K562 (cell line): ENCODE data around the gene HK2. TPM values are rescaled to one million over a fixed set of nuclear protein-coding genes. Genes with fewer than 3 reads are reported as not detected.

Experiments used
- ATAC-seq: fragments of 200-7000 bp; cut with Tn5 transposase; 3 replicates; pipeline ENCODE4 v1.9.1; 2020; ENCODE audit warnings: moderate library complexity
- BruUV-seq: library from RNA; stranded (reverse); fragments of 400-500 nt; replicated peaks from 2 replicates; lab custom pipeline; 2021; lab: Mats Ljungman, UMichigan
- CTCF ChIA-PET: fragments of 300-600 bp; formaldehyde crosslinking; extraction: SDS; loops from one replicate; lab custom pipeline; 2021; ENCODE audit warnings: low intra/inter-chr PET ratio; lab: Yijun Ruan, JAX
- POLR2A ChIA-PET: fragments of 300-600, 350-650 bp; sonication (Branson Sonifier 250); formaldehyde crosslinking; extraction: SDS; loops from one replicate; lab custom pipeline; 2021; ENCODE audit warnings: antibody characterized with exemption, inconsistent platforms; lab: Yijun Ruan, JAX
- DNase-seq, 4 experiments: peaks; one replicate each; pipeline versions ENCODE4 v3.0.0 to v3.0.0-alpha.2; 2011 to 2018; ENCODE audit warnings: low spot score in 3 of 4, mixed read lengths in 3 of 4; ENCODE audit errors: extremely low read depth in 1 of 4
- FAIRE-seq: peaks from 2 replicates; lab custom pipeline; 2011; peaks lifted over from hg19 to GRCh38; lab: Jason Lieb, UNC
- H2AFZ ChIP-seq: 2 replicates; pipeline ENCODE4 v1.6.0; 2011; ENCODE audit warnings: low read depth, low read length, control low read depth, inconsistent platforms
- H3K27ac ChIP-seq: fragments of 200-600 bp; 3 replicates; pipeline ENCODE4 v1.8.0; 2011; ENCODE audit warnings: low read depth, mild to moderate bottlenecking, control low read depth, inconsistent platforms, low read length, moderate library complexity, mixed read lengths; ENCODE audit errors: extremely low read depth
- H3K27me3 ChIP-seq, 2 experiments: fragments of 300-600 bp in 1 of 2; 2 replicates in 1 of 2; 3 replicates in 1 of 2; pipeline versions ENCODE4 v1.6.0 to v1.8.0; 2011; ENCODE audit warnings: inconsistent platforms in 2 of 2, low read length in 2 of 2, mild to moderate bottlenecking in 1 of 2, mixed read lengths in 1 of 2, moderate library complexity in 1 of 2; ENCODE audit not compliant: control insufficient read depth in 2 of 2, insufficient read depth in 2 of 2
- H3K36me3 ChIP-seq: fragments of 300-600 bp; 3 replicates; pipeline ENCODE4 v1.8.0; 2011; ENCODE audit warnings: mild to moderate bottlenecking, low read length, inconsistent platforms; ENCODE audit not compliant: control insufficient read depth, insufficient read depth
- H3K4me1 ChIP-seq, 2 experiments: fragments of 200-600 bp in 1 of 2; replicated peaks in 1 of 2; 2 replicates in 1 of 2; 3 replicates in 1 of 2; pipeline versions ENCODE4 v1.5.1 to v1.8.0; 2011; ENCODE audit warnings: inconsistent platforms in 2 of 2, low read length in 2 of 2, mild to moderate bottlenecking in 1 of 2, mixed read lengths in 1 of 2, moderate library complexity in 1 of 2; ENCODE audit not compliant: control insufficient read depth in 2 of 2, insufficient read depth in 2 of 2
- H3K4me2 ChIP-seq: 2 replicates; pipeline ENCODE4 v1.6.1; 2011; ENCODE audit warnings: low read length, control low read depth, inconsistent platforms, mixed read lengths; ENCODE audit not compliant: insufficient read depth
- H3K4me3 ChIP-seq: fragments of 200-600 bp; sonication (generic), shearing (Covaris generic); 2 replicates; pipeline ENCODE4 v1.5.1; 2016; ENCODE audit warnings: control low read depth, inconsistent platforms
- H3K79me2 ChIP-seq: fragments of 200-600 bp; 3 replicates; pipeline ENCODE4 v1.8.0; 2011; ENCODE audit warnings: low read length, inconsistent platforms; ENCODE audit not compliant: control insufficient read depth, insufficient read depth
- H3K9ac ChIP-seq, 2 experiments: 2 replicates each; pipeline versions ENCODE4 v1.6.0 to v1.6.1; 2011; ENCODE audit warnings: low read depth in 2 of 2, low read length in 2 of 2, control low read depth in 1 of 2, inconsistent platforms in 1 of 2, mild to moderate bottlenecking in 1 of 2, mixed read lengths in 1 of 2; ENCODE audit not compliant: insufficient read depth in 1 of 2
- H3K9me1 ChIP-seq: one replicate; pipeline ENCODE4 v1.6.0; 2011; ENCODE audit warnings: inconsistent platforms, mild to moderate bottlenecking, low read length, moderate library complexity; ENCODE audit not compliant: control insufficient read depth, insufficient read depth
- H3K9me3 ChIP-seq: replicated peaks from 2 replicates; pipeline ENCODE4 v1.5.1; 2011; ENCODE audit warnings: low read depth, low read length, inconsistent platforms; ENCODE audit not compliant: control insufficient read depth, insufficient read depth
- H4K20me1 ChIP-seq: replicated peaks from 2 replicates; pipeline ENCODE4 v1.6.1; 2011; ENCODE audit warnings: low read length, inconsistent platforms, mixed read lengths; ENCODE audit not compliant: control insufficient read depth, insufficient read depth
- BRD9 ChIP-seq: fragments of 450-650 bp; IDR thresholded peaks from 2 replicates; pipeline ENCODE4 v1.6.1; 2018; ENCODE audit warnings: low read depth; ENCODE audit not compliant: partially characterized antibody
- DIDO1 ChIP-seq: fragments of 450-650 bp; IDR thresholded peaks from 2 replicates; pipeline ENCODE4 v1.6.1; 2016; ENCODE audit warnings: low read depth, missing biosample characterization, missing genetic modification characterization
- FOSL1 ChIP-seq: fragments of 200-800 bp; sonication (Bioruptor generic); conservative IDR thresholded peaks from 2 replicates; pipeline ENCODE4 v1.6.1; 2016; ENCODE audit warnings: missing genetic modification characterization, missing compliant biosample characterization
- WGBS: fragments of 100-300 bp; shearing (Covaris generic); methylation state at CpG from one replicate; pipeline ENCODE4 v1.1.6; 2016; ENCODE audit warnings: low coverage, mixed read lengths; ENCODE audit not compliant: insufficient coverage; ENCODE audit errors: missing lambda C conversion rate; 5-methylcytosine and 5-hydroxymethylcytosine counted together
- in situ Hi-C: fragments of 300-500 bp; cut with MboI; formaldehyde crosslinking; loops from 4 replicates; pipeline ENCODE4 v1.15.0; 2018; ENCODE audit warnings: inconsistent platforms, mixed read lengths
- intact Hi-C: fragments of 100-400 bp; cut with micrococcal nuclease; formaldehyde crosslinking; loops from 2 replicates; pipeline ENCODE4 v1.14.2; 2022
- polyA plus RNA-seq, 8 experiments: library from polyadenylated mRNA; depleted of rRNA in 4 of 8; stranded (reverse) in 5 of 8; unstranded in 3 of 8; fragments of >200 nt; fragmentation: Nextera tagmentation in 2 of 8; fragmentation: Illumina TruSeq in 1 of 8; extraction: Ambion mirVana in 2 of 8; extraction: Trizol in 1 of 8; gene quantifications; 2 replicates each; pipeline versions ENCODE4 v1.2.1 to v1.2.3, GENCODE V29; 2011 to 2014; ENCODE audit warnings: inconsistent platforms in 1 of 8, missing spikeins in 1 of 8
- total RNA-seq, 7 experiments: library from RNA; depleted of rRNA in 6 of 7; stranded (reverse); fragments of >200 nt in 6 of 7; fragmentation: Illumina TruSeq in 2 of 7; extraction: Trizol in 2 of 7; gene quantifications; 2 replicates each; pipeline versions ENCODE4 v1.2.1 to v1.2.3, GENCODE V29; 2011 to 2021; ENCODE audit warnings: low replicate concordance in 1 of 7
- TF ChIP-seq, protein P1 (sequence below): IDR thresholded peaks from 2 replicates; pipeline ENCODE4 v1.6.1; 2014; ENCODE audit warnings: antibody characterized with exemption
- TF ChIP-seq, protein P2 (sequence below): fragments of 250-450 bp; sonication (Bioruptor Pico); IDR thresholded peaks from 2 replicates; pipeline ENCODE4 v1.4.0; 2020

The HK2 gene
- total and polyA plus RNA-seq, 9 of the 15 experiments (the other 6 are each of a cell fraction or from before 2014, with no cell fraction given) = 4.7 to 56.0 (median 19.9) TPM

- POLR2A ChIA-PET = no interaction called here
- intact Hi-C loops (no loop called here), in situ Hi-C loops (no loop called here)
- Histone ChIP-seq H3K79me2 (no peaks in the 10 kb centered on the region), H3K36me3 (no peaks in the 10 kb centered on the region), H2AFZ (no peak overlapping the region), H3K9me3 (no peaks in the 10 kb centered on the region), H4K20me1 (no peaks in the 10 kb centered on the region), H3K4me1 (no peaks in the 10 kb centered on the region), H3K27me3 (no peaks in the 10 kb centered on the region), H3K9me1 (no peaks in the 10 kb centered on the region), H3K9ac (no peak overlapping the region), H3K4me2 (no peak overlapping the region), H3K27ac (no peak overlapping the region), H3K4me3 (no peak overlapping the region)
- ATAC-seq (no peak), FAIRE-seq (no peak), DNase-seq (no peak)
- TF ChIP-seq DIDO1 (tag) = no peak
- TF ChIP-seq FOSL1 = no peak
- TF ChIP-seq, protein P1, sequence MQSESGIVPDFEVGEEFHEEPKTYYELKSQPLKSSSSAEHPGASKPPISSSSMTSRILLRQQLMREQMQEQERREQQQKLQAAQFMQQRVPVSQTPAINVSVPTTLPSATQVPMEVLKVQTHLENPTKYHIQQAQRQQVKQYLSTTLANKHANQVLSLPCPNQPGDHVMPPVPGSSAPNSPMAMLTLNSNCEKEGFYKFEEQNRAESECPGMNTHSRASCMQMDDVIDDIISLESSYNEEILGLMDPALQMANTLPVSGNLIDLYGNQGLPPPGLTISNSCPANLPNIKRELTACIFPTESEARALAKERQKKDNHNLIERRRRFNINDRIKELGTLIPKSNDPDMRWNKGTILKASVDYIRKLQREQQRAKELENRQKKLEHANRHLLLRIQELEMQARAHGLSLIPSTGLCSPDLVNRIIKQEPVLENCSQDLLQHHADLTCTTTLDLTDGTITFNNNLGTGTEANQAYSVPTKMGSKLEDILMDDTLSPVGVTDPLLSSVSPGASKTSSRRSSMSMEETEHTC = no peak
- TF ChIP-seq BRD9 = no peak
- TF ChIP-seq, protein P2, sequence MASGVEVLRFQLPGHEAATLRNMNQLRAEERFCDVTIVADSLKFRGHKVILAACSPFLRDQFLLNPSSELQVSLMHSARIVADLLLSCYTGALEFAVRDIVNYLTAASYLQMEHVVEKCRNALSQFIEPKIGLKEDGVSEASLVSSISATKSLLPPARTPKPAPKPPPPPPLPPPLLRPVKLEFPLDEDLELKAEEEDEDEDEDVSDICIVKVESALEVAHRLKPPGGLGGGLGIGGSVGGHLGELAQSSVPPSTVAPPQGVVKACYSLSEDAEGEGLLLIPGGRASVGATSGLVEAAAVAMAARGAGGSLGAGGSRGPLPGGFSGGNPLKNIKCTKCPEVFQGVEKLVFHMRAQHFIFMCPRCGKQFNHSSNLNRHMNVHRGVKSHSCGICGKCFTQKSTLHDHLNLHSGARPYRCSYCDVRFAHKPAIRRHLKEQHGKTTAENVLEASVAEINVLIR (CRISPR knock-in tag) = no peak
- CTCF ChIA-PET = no interaction called here
- no TSS peak for BruUV-seq
- 24% methylated on average over 3 of the region's 3 CpGs for WGBS
These were observed 68.4 kb downstream of the HK2 start for GRCh38 chr2:74902281-74902860.
